GM12878 (cell line): ENCODE measurements around the gene RPGRIP1L. TPM values are rescaled to one million over a fixed set of nuclear protein-coding genes. Genes with fewer than 3 reads are reported as not detected.

ENCODE experiments used
- ATAC-seq: fragments of 200-7000 bp; cut with Tn5 transposase; 3 replicates; pipeline ENCODE4 v1.9.1; 2020; ENCODE audit warnings: mild to moderate bottlenecking, moderate library complexity
- BruUV-seq: library from RNA; stranded (reverse); fragments of 400-500 nt; replicated peaks from 2 replicates; lab custom pipeline; 2021; lab: Mats Ljungman, UMichigan
- CTCF ChIA-PET: fragments of 300-600 bp; sonication (Branson Sonifier 250); formaldehyde crosslinking; extraction: SDS; loops from one replicate; lab custom pipeline; 2021; ENCODE audit warnings: inconsistent platforms; lab: Yijun Ruan, JAX
- POLR2A ChIA-PET: fragments of 350-600 bp; formaldehyde crosslinking; extraction: SDS; loops from one replicate; lab custom pipeline; 2021; ENCODE audit warnings: inconsistent platforms; lab: Charles Lee
- RAD21 ChIA-PET: fragments of 300-600 bp; sonication (Branson Sonifier 250); formaldehyde crosslinking; loops from one replicate; lab custom pipeline; 2023; ENCODE audit warnings: antibody characterized with exemption; ENCODE audit not compliant: unreplicated experiment; lab: Charles Lee
- SMC1A ChIA-PET: fragments of 300-600 bp; sonication (Branson Sonifier 250); formaldehyde crosslinking; loops from one replicate; lab custom pipeline; 2023; ENCODE audit not compliant: unreplicated experiment, uncharacterized antibody; lab: Charles Lee
- DNase-seq: peaks from one replicate; pipeline ENCODE4 v3.0.0-alpha.2; 2011; ENCODE audit warnings: low read depth, low spot score
- FAIRE-seq: peaks from 3 replicates; lab custom pipeline; 2011; peaks lifted over from hg19 to GRCh38; lab: Jason Lieb, UNC
- H2AFZ ChIP-seq: 2 replicates; pipeline ENCODE4 v1.6.0; 2011; ENCODE audit warnings: low read depth, low read length, control low read depth; ENCODE audit not compliant: control insufficient read depth
- H3K27ac ChIP-seq: 2 replicates; pipeline ENCODE4 v1.5.1; 2011; ENCODE audit warnings: control low read depth; ENCODE audit not compliant: control insufficient read depth, insufficient read depth
- H3K27me3 ChIP-seq, 2 experiments: replicated peaks in 1 of 2; 2 replicates each; pipeline versions ENCODE4 v1.6.0 to v1.6.1; 2011; ENCODE audit warnings: low read length in 1 of 2; ENCODE audit not compliant: control insufficient read depth in 2 of 2, insufficient read depth in 2 of 2
- H3K36me3 ChIP-seq, 2 experiments: 2 replicates each; pipeline ENCODE4 v1.5.1; 2011; ENCODE audit warnings: low read length in 1 of 2; ENCODE audit not compliant: control insufficient read depth in 2 of 2, insufficient read depth in 2 of 2
- H3K4me1 ChIP-seq: 2 replicates; pipeline ENCODE4 v1.6.1; 2011; ENCODE audit warnings: mild to moderate bottlenecking, low read length, moderate library complexity, mixed read lengths; ENCODE audit not compliant: control insufficient read depth, insufficient read depth
- H3K4me2 ChIP-seq: 2 replicates; pipeline ENCODE4 v1.6.0; 2011; ENCODE audit warnings: control low read depth; ENCODE audit not compliant: control insufficient read depth, insufficient read depth
- H3K4me3 ChIP-seq: fragments of 200-600 bp; sonication (generic); 2 replicates; pipeline ENCODE4 v1.5.1; 2016
- H3K79me2 ChIP-seq: 2 replicates; pipeline ENCODE4 v1.6.0; 2011; ENCODE audit warnings: low read length; ENCODE audit not compliant: control insufficient read depth, insufficient read depth
- H3K9ac ChIP-seq: 2 replicates; pipeline ENCODE4 v1.8.0; 2011; ENCODE audit warnings: low read length, control low read depth, mixed read lengths; ENCODE audit not compliant: control insufficient read depth, insufficient read depth
- H3K9me3 ChIP-seq: replicated peaks from 3 replicates; pipeline ENCODE4 v1.5.1; 2011; ENCODE audit warnings: mild to moderate bottlenecking, low read length; ENCODE audit not compliant: control insufficient read depth, insufficient read depth
- H4K20me1 ChIP-seq: 2 replicates; pipeline ENCODE4 v1.6.0; 2011; ENCODE audit not compliant: control insufficient read depth, insufficient read depth
- CEBPB ChIP-seq, 2 experiments: fragments of 150-350 bp in 1 of 2; IDR thresholded peaks; 2 replicates each; pipeline ENCODE4 v1.6.1; 2012 to 2014; ENCODE audit warnings: low read depth in 2 of 2, low read length in 2 of 2, borderline replicate concordance in 1 of 2, inconsistent platforms in 1 of 2
- E2F4 ChIP-seq: IDR thresholded peaks from 2 replicates; pipeline ENCODE4 v1.6.1; 2012; ENCODE audit warnings: low read depth, low read length, improper control_type of control experiment
- EZH2 ChIP-seq: IDR thresholded peaks from 2 replicates; pipeline ENCODE4 v1.6.1; 2012; ENCODE audit warnings: low read depth, mild to moderate bottlenecking, control low read depth, inconsistent platforms, low read length, borderline replicate concordance; ENCODE audit not compliant: control insufficient read depth
- KLF5 ChIP-seq: fragments of 450-650 bp; IDR thresholded peaks from 2 replicates; pipeline ENCODE4 v1.6.1; 2014; ENCODE audit warnings: mild to moderate bottlenecking; ENCODE audit not compliant: partially characterized antibody
- MTA2 ChIP-seq: fragments of 450-650 bp; IDR thresholded peaks from 2 replicates; pipeline ENCODE4 v1.6.1; 2016; ENCODE audit warnings: low read depth, mild to moderate bottlenecking, moderate library complexity
- NFYA ChIP-seq: IDR thresholded peaks from 2 replicates; pipeline ENCODE4 v1.6.1; 2011; ENCODE audit warnings: low read depth, mild to moderate bottlenecking, low read length, improper control_type of control experiment, borderline replicate concordance
- NR2C1 ChIP-seq: fragments of 450-650 bp; IDR thresholded peaks from 2 replicates; pipeline ENCODE4 v1.6.1; 2017; ENCODE audit warnings: antibody characterized with exemption, mild to moderate bottlenecking, moderate library complexity
- PAX8 ChIP-seq: fragments of 450-650 bp; IDR thresholded peaks from 2 replicates; pipeline ENCODE4 v1.6.1; 2017; ENCODE audit warnings: mild to moderate bottlenecking, moderate library complexity
- POLR2AphosphoS5 ChIP-seq: IDR thresholded peaks from 2 replicates; pipeline ENCODE4 v1.6.1; 2011; ENCODE audit warnings: mild to moderate bottlenecking, low read length, inconsistent platforms
- RAD21 ChIP-seq: IDR thresholded peaks from 2 replicates; pipeline ENCODE4 v1.6.1; 2011; ENCODE audit warnings: mild to moderate bottlenecking, low read depth, low read length, moderate library complexity; ENCODE audit not compliant: insufficient read depth
- RBBP5 ChIP-seq: fragments of 200-600 bp; sonication (generic); conservative IDR thresholded peaks from 2 replicates; pipeline ENCODE4 v1.6.1; 2016
- SMC3 ChIP-seq: IDR thresholded peaks from 2 replicates; pipeline ENCODE4 v1.6.1; 2011; ENCODE audit warnings: low read length, improper control_type of control experiment, borderline replicate concordance
- TBL1XR1 ChIP-seq: IDR thresholded peaks from 2 replicates; pipeline ENCODE4 v1.6.1; 2012; ENCODE audit warnings: low read depth, low read length, improper control_type of control experiment
- WGBS: methylation state at CpG from one replicate; pipeline ENCODE4 v1.1.6; 2016; ENCODE audit warnings: low lambda C conversion rate; ENCODE audit not compliant: insufficient replicate concordance, insufficient coverage; ENCODE audit errors: missing lambda C conversion rate; 5-methylcytosine and 5-hydroxymethylcytosine counted together
- in situ Hi-C: fragments of 300-500 bp; cut with MboI; formaldehyde crosslinking; loops from 9 replicates; pipeline ENCODE4 v1.14.3; 2018; ENCODE audit warnings: mixed read lengths
- intact Hi-C: fragments of 100-400 bp; cut with micrococcal nuclease; formaldehyde crosslinking; loops from one replicate; pipeline ENCODE4 v1.14.2; 2022; ENCODE audit not compliant: unreplicated experiment
- polyA plus RNA-seq, 11 experiments: library from polyadenylated mRNA; depleted of rRNA in 4 of 11; unstranded in 6 of 11; stranded (reverse) in 5 of 11; fragments of >200 nt; fragmentation: Nextera tagmentation in 4 of 11; fragmentation: Illumina TruSeq in 1 of 11; extraction: Ambion mirVana in 4 of 11; extraction: Trizol in 1 of 11; gene quantifications; 1 replicate in 1 of 11; 2 replicates in 10 of 11; pipeline versions ENCODE4 v1.2.1 to v1.2.3, GENCODE V29; 2011 to 2016; ENCODE audit warnings: inconsistent platforms in 2 of 11, missing spikeins in 2 of 11, low read depth in 1 of 11
- total RNA-seq, 4 experiments: library from RNA; depleted of rRNA in 3 of 4; stranded (reverse); fragments of >200 nt in 3 of 4; fragmentation: Illumina TruSeq in 1 of 4; extraction: Trizol in 1 of 4; gene quantifications; 2 replicates each; pipeline versions ENCODE4 v1.2.1 to v1.2.3, GENCODE V29; 2013 to 2021
- TF ChIP-seq, protein P1 (sequence below): fragments of 450-650 bp; IDR thresholded peaks from 2 replicates; pipeline ENCODE4 v1.6.1; 2017; ENCODE audit warnings: mild to moderate bottlenecking, moderate library complexity

The RPGRIP1L gene
- total and polyA plus RNA-seq, 10 of the 15 experiments (the other 5 are each of a cell fraction or from before 2014, with no cell fraction given): 3.5 to 9.6 (median 4.4) TPM

- H3K4me2 ChIP-seq: no peak overlapping the region
- no peak overlapping the region for H3K27ac ChIP-seq
- H3K4me3 ChIP-seq: no peak overlapping the region
- H3K9me3 ChIP-seq: no peaks in the 10 kb centered on the region
- POLR2A ChIA-PET: no interaction called here
- TF ChIP-seq EZH2: no peak
- TF ChIP-seq CEBPB (IDR thresholded peaks at IDR 0.05; ENCODE audit: borderline replicate concordance in 1 of 2, low read depth in 2 of 2, low read length in 2 of 2): no peak
- no peak for TF ChIP-seq TBL1XR1
- no peak for TF ChIP-seq KLF5
- intact Hi-C loops (no loop called here), in situ Hi-C loops (no loop called here)
- H3K4me1 ChIP-seq: no peaks in the 10 kb centered on the region
- CTCF ChIA-PET: interaction anchor here (0.7 to 1.3 kb wide), 2 partner anchors 51 to 1022 kb away, joined by 3 to 4 read pairs; no protein-coding TSS in a partner anchor
- no peaks in the 10 kb centered on the region for H3K79me2 ChIP-seq
- ATAC-seq: no peak
- 64% methylated on average over 1 of the region's 1 CpG for WGBS
- H3K36me3 ChIP-seq: no peaks in the 10 kb centered on the region
- DNase-seq: no peak
- H3K27me3 ChIP-seq: no peaks in the 10 kb centered on the region
- no peak for FAIRE-seq
- H4K20me1 ChIP-seq: no peaks in the 10 kb centered on the region
- SMC1A ChIA-PET: interaction anchor here (1.1 kb wide), 1 partner anchor 8 kb away, joined by 6 read pairs; no protein-coding TSS in a partner anchor
- no peak overlapping the region for H3K9ac ChIP-seq
- RAD21 ChIA-PET: no interaction called here
- no peak overlapping the region for H2AFZ ChIP-seq
- BruUV-seq: no TSS peak
Measured at GRCh38 chr16:53600616-53601015, 103.0 kb downstream of the RPGRIP1L start.

GRCh38 chr16:53600126-53600525 is 103.5 kb downstream of the RPGRIP1L start:
- DNase-seq (no peak), FAIRE-seq (no peak), ATAC-seq (no peak)
- H3K9me3 ChIP-seq: no peaks in the 10 kb centered on the region
- no peaks in the 10 kb centered on the region for H3K4me1 ChIP-seq
- intact Hi-C loops (no loop called here), in situ Hi-C loops (no loop called here)
- ChIA-PET CTCF (interaction anchor here (0.7 to 1.3 kb wide), 2 partner anchors 50 to 1022 kb away, joined by 3 to 4 read pairs; no protein-coding TSS in a partner anchor), RAD21 (no interaction called here), POLR2A (no interaction called here), SMC1A (interaction anchor here (0.7 to 1.1 kb wide), 2 partner anchors 8 to 72 kb away, joined by 3 to 6 read pairs; no protein-coding TSS in a partner anchor)
- H2AFZ ChIP-seq: no peak overlapping the region
- no peaks in the 10 kb centered on the region for H3K79me2 ChIP-seq
- H3K27ac ChIP-seq: no peak overlapping the region
- no peak overlapping the region for H3K9ac ChIP-seq
- BruUV-seq: no TSS peak
- H3K27me3 ChIP-seq: no peaks in the 10 kb centered on the region
- H3K4me3 ChIP-seq: no peak overlapping the region
- WGBS: 68% methylated on average over 3 of the region's 3 CpGs
- H3K36me3 ChIP-seq: no peaks in the 10 kb centered on the region
- H4K20me1 ChIP-seq: no peaks in the 10 kb centered on the region
- H3K4me2 ChIP-seq: no peak overlapping the region
- TF ChIP-seq NR2C1: no peak
- no peak for TF ChIP-seq RAD21
- TF ChIP-seq POLR2AphosphoS5: no peak
- no peak for TF ChIP-seq PAX8
- no peak for TF ChIP-seq NFYA
- TF ChIP-seq E2F4: no peak
- TF ChIP-seq RBBP5: no peak
- TF ChIP-seq SMC3: no peak
- no peak for TF ChIP-seq MTA2
- TF ChIP-seq, protein P1, sequence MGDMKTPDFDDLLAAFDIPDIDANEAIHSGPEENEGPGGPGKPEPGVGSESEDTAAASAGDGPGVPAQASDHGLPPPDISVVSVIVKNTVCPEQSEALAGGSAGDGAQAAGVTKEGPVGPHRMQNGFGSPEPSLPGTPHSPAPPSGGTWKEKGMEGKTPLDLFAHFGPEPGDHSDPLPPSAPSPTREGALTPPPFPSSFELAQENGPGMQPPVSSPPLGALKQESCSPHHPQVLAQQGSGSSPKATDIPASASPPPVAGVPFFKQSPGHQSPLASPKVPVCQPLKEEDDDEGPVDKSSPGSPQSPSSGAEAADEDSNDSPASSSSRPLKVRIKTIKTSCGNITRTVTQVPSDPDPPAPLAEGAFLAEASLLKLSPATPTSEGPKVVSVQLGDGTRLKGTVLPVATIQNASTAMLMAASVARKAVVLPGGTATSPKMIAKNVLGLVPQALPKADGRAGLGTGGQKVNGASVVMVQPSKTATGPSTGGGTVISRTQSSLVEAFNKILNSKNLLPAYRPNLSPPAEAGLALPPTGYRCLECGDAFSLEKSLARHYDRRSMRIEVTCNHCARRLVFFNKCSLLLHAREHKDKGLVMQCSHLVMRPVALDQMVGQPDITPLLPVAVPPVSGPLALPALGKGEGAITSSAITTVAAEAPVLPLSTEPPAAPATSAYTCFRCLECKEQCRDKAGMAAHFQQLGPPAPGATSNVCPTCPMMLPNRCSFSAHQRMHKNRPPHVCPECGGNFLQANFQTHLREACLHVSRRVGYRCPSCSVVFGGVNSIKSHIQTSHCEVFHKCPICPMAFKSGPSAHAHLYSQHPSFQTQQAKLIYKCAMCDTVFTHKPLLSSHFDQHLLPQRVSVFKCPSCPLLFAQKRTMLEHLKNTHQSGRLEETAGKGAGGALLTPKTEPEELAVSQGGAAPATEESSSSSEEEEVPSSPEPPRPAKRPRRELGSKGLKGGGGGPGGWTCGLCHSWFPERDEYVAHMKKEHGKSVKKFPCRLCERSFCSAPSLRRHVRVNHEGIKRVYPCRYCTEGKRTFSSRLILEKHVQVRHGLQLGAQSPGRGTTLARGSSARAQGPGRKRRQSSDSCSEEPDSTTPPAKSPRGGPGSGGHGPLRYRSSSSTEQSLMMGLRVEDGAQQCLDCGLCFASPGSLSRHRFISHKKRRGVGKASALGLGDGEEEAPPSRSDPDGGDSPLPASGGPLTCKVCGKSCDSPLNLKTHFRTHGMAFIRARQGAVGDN: no peak
